H9 (cell line): Measurements from ENCODE around the gene TNFSF10. TPM values are rescaled to one million over a fixed set of nuclear protein-coding genes. Genes with fewer than 3 reads are reported as not detected.

Experiments
- DNase-seq: peaks from one replicate; pipeline ENCODE4 v3.0.0-alpha.2; 2017
- H2AFZ ChIP-seq: one replicate; pipeline ENCODE4 v1.6.1; 2013; ENCODE audit warnings: mild to moderate bottlenecking, low read length, control low read depth, moderate library complexity
- H2AK5ac ChIP-seq: 2 replicates; pipeline ENCODE4 v1.6.1; 2013; ENCODE audit warnings: low read length, control low read depth, mixed read lengths; ENCODE audit not compliant: insufficient read length
- H2BK120ac ChIP-seq: one replicate; pipeline ENCODE4 v1.6.1; 2013; ENCODE audit warnings: low read depth, mild to moderate bottlenecking, low read length, control low read depth, inconsistent platforms; ENCODE audit not compliant: poor library complexity, severe bottlenecking
- H2BK12ac ChIP-seq: 2 replicates; pipeline ENCODE4 v1.6.1; 2013; ENCODE audit warnings: low read length, control low read depth, mixed read lengths, low read depth; ENCODE audit not compliant: insufficient read length
- H2BK15ac ChIP-seq: 2 replicates; pipeline ENCODE4 v1.6.1; 2013; ENCODE audit warnings: low read depth, low read length, control low read depth
- H2BK20ac ChIP-seq: one replicate; pipeline ENCODE4 v1.6.1; 2013; ENCODE audit warnings: low read depth, mild to moderate bottlenecking, low read length, control low read depth, inconsistent platforms; ENCODE audit not compliant: poor library complexity, severe bottlenecking
- H2BK5ac ChIP-seq: 2 replicates; pipeline ENCODE4 v1.6.1; 2013; ENCODE audit warnings: low read length, control low read depth, mixed read lengths; ENCODE audit not compliant: insufficient read length
- H3K14ac ChIP-seq: 2 replicates; pipeline ENCODE4 v1.6.1; 2013; ENCODE audit warnings: low read length, control low read depth; ENCODE audit not compliant: insufficient read depth
- H3K18ac ChIP-seq: 2 replicates; pipeline ENCODE4 v1.6.1; 2013; ENCODE audit warnings: low read depth, mild to moderate bottlenecking, mixed read lengths, low read length, control low read depth; ENCODE audit not compliant: insufficient read length
- H3K23ac ChIP-seq: 2 replicates; pipeline ENCODE4 v1.6.1; 2013; ENCODE audit warnings: low read length, control low read depth, mixed read lengths, low read depth; ENCODE audit not compliant: insufficient read length
- H3K23me2 ChIP-seq: 2 replicates; pipeline ENCODE4 v1.6.1; 2013; ENCODE audit warnings: low read depth, mild to moderate bottlenecking, mixed read lengths, low read length, control low read depth; ENCODE audit not compliant: insufficient read length, poor library complexity, severe bottlenecking
- H3K27ac ChIP-seq: 2 replicates; pipeline ENCODE4 v1.5.1; 2013; ENCODE audit warnings: low read length, control low read depth, mixed read lengths, low read depth; ENCODE audit not compliant: insufficient read length
- H3K27me3 ChIP-seq: 2 replicates; pipeline ENCODE4 v1.6.1; 2013; ENCODE audit warnings: low read length, control low read depth, inconsistent platforms; ENCODE audit not compliant: insufficient read depth
- H3K4ac ChIP-seq: 2 replicates; pipeline ENCODE4 v1.6.1; 2013; ENCODE audit warnings: low read depth, mild to moderate bottlenecking, control low read depth, inconsistent platforms, low read length, moderate library complexity
- H3K4me1 ChIP-seq: 2 replicates; pipeline ENCODE4 v1.6.1; 2013; ENCODE audit warnings: low read length, control low read depth, inconsistent platforms; ENCODE audit not compliant: insufficient read depth
- H3K4me2 ChIP-seq: 2 replicates; pipeline ENCODE4 v1.6.1; 2013; ENCODE audit warnings: low read length, control low read depth, mixed read lengths; ENCODE audit not compliant: insufficient read length, insufficient read depth
- H3K56ac ChIP-seq: 2 replicates; pipeline ENCODE4 v1.6.1; 2013; ENCODE audit warnings: low read depth, mild to moderate bottlenecking, mixed read lengths, low read length, control low read depth; ENCODE audit not compliant: insufficient read length
- H3K79me1 ChIP-seq: 2 replicates; pipeline ENCODE4 v1.6.1; 2013; ENCODE audit warnings: low read depth, mild to moderate bottlenecking, moderate library complexity, low read length, control low read depth, inconsistent platforms; ENCODE audit not compliant: insufficient read depth, poor library complexity, severe bottlenecking
- H3K79me2 ChIP-seq: 2 replicates; pipeline ENCODE4 v1.6.1; 2013; ENCODE audit warnings: low read length, control low read depth, inconsistent platforms; ENCODE audit not compliant: insufficient read depth
- H3K9ac ChIP-seq: 2 replicates; pipeline ENCODE4 v1.6.1; 2013; ENCODE audit warnings: low read length, control low read depth, mixed read lengths; ENCODE audit not compliant: insufficient read length; ENCODE audit errors: extremely low read depth
- H3K9me3 ChIP-seq: one replicate; pipeline ENCODE4 v1.6.1; 2013; ENCODE audit warnings: low read depth, low read length, inconsistent platforms; ENCODE audit not compliant: control insufficient read depth
- H3T11ph ChIP-seq: one replicate; pipeline ENCODE4 v1.6.1; 2013; ENCODE audit warnings: mild to moderate bottlenecking, low read length, control low read depth, inconsistent platforms
- H4K20me1 ChIP-seq: one replicate; pipeline ENCODE4 v1.6.1; 2013; ENCODE audit not compliant: control insufficient read depth, insufficient read length, insufficient read depth
- H4K5ac ChIP-seq: 2 replicates; pipeline ENCODE4 v1.6.1; 2013; ENCODE audit warnings: low read depth, mild to moderate bottlenecking, mixed read lengths, low read length, control low read depth; ENCODE audit not compliant: insufficient read length
- H4K8ac ChIP-seq: replicated peaks from 2 replicates; pipeline ENCODE4 v1.6.1; 2013; ENCODE audit warnings: low read length, control low read depth, mixed read lengths, low read depth; ENCODE audit not compliant: insufficient read length
- H4K91ac ChIP-seq: 2 replicates; pipeline ENCODE4 v1.6.1; 2013; ENCODE audit warnings: low read depth, mild to moderate bottlenecking, moderate library complexity, mixed read lengths, low read length, control low read depth; ENCODE audit not compliant: insufficient read length
- H3K27ac Mint-ChIP-seq, 3 experiments: 2 replicates in 2 of 3; 3 replicates in 1 of 3; pipeline ENCODE4 v1.8.0; 2020 to 2021; ENCODE audit warnings: mixed read lengths in 3 of 3, mild to moderate bottlenecking in 1 of 3, moderate library complexity in 1 of 3
- H3K27me3 Mint-ChIP-seq: 2 replicates; pipeline ENCODE4 v1.8.0; 2021; ENCODE audit warnings: low read depth, mild to moderate bottlenecking, moderate library complexity, mixed read lengths
- H3K36me3 Mint-ChIP-seq, 3 experiments: 2 replicates in 2 of 3; 3 replicates in 1 of 3; pipeline ENCODE4 v1.8.0; 2020 to 2021; ENCODE audit warnings: low read depth in 3 of 3, mixed read lengths in 3 of 3; ENCODE audit not compliant: insufficient read depth in 1 of 3
- H3K4me1 Mint-ChIP-seq, 2 experiments: 2 replicates each; pipeline ENCODE4 v1.8.0; 2020; ENCODE audit warnings: mixed read lengths in 2 of 2
- H3K4me3 Mint-ChIP-seq, 2 experiments: 2 replicates in 1 of 2; 3 replicates in 1 of 2; pipeline ENCODE4 v1.8.0; 2020 to 2021; ENCODE audit warnings: mild to moderate bottlenecking in 2 of 2, mixed read lengths in 2 of 2, moderate library complexity in 1 of 2
- H3K9me3 Mint-ChIP-seq, 2 experiments: 2 replicates in 1 of 2; 3 replicates in 1 of 2; pipeline ENCODE4 v1.8.0; 2020; ENCODE audit warnings: mild to moderate bottlenecking in 2 of 2, mixed read lengths in 2 of 2, moderate library complexity in 1 of 2
- WGBS: extraction: QIAGEN DNeasy Blood & Tissue Kit; methylation state at CpG from one replicate; pipeline ENCODE4 v1.1.7; 2013; ENCODE audit warnings: missing lambda C conversion rate, low lambda C conversion rate, mixed read lengths; ENCODE audit not compliant: insufficient read length; ENCODE audit errors: extremely low coverage; 5-methylcytosine and 5-hydroxymethylcytosine counted together
- total RNA-seq: library from RNA; stranded (reverse); gene quantifications from 2 replicates; pipeline ENCODE4 v1.2.1, GENCODE V29; 2021
- TF ChIP-seq, protein P1 (sequence below): fragments of 200-600 bp; sonication (generic); conservative IDR thresholded peaks from 3 replicates; pipeline ENCODE4 v1.8.0; 2021; ENCODE audit warnings: antibody characterized with exemption, mild to moderate bottlenecking

TNFSF10 gene
- total RNA-seq, 1 experiment from 2014 or later: not detected

DNA sequence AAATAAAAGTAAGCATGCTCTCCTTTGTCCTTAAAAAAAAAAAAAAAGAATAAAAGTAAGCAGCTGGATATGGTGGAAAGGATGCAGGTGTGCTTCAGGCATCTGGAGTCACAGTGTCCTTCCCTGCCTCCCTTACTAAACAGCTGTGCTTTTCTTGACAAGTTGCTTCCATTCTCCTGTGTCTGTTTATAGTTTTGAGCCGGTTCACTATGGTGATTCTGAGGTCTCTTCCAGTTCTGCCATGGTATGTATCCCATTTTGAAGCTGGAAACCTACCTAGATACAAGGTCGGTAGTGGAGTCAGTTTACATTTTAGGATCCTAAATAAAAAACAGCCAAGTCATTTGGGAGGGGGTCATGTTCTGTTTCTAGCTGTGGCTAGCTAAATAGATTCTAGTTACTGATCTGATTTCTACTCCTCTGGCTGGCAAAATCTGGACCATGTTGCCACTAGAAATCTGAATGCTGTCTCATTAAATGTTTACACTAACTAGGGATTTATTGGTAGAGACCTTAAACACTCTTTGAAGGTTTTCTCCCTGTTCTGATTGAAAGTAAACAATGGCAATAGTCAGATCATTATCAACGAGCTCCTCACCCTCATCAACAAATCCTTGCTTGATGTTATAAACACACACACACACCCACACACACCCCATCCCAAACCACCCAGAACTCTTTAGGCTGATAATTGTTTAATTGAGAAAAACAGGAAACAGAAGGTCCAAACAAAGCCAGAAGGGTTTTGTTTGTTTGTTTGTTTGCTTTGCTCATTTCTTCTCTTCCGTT lies 7.9 kb downstream of the TNFSF10 start:
- Histone ChIP-seq H4K20me1 (no peaks in the 10 kb centered on the region), H3K27ac (no peak overlapping the region), H3K9ac (no peak overlapping the region), H2AFZ (peak overlapping the region; percentile 29), H3K9me3 (no peaks in the 10 kb centered on the region), H4K5ac (no peak overlapping the region), H4K91ac (no peak overlapping the region), H3K27me3 (no peaks in the 10 kb centered on the region), H3K56ac (no peak overlapping the region), H2AK5ac (no peak overlapping the region), H3K4ac (no peak overlapping the region), H3K79me1 (no peaks in the 10 kb centered on the region), H3K23me2 (no peaks in the 10 kb centered on the region), H3K18ac (no peak overlapping the region), H3K23ac (no peak overlapping the region), H2BK15ac (no peak overlapping the region), H2BK20ac (no peak overlapping the region), H3K4me2 (no peak overlapping the region), H4K8ac (no peak overlapping the region), H3K79me2 (no peaks in the 10 kb centered on the region), H3T11ph (no peak overlapping the region), H2BK120ac (no peak overlapping the region), H3K4me1 (no peaks in the 10 kb centered on the region), H3K14ac (no peak overlapping the region), H2BK5ac (no peak overlapping the region), H2BK12ac (no peak overlapping the region)
- no peak overlapping the region for H3K27ac Mint-ChIP-seq
- DNase-seq: no peak
- WGBS: no CpG with 5 or more reads among the region's 4 CpGs
- H3K27me3 Mint-ChIP-seq: peaks cover 4% of the 10 kb centered on the region; the same call in 1 of the 2 replicates
- peaks cover 5 to 7% of the 10 kb centered on the region in 2 experiments; a peak in 1 of 4 replicates for H3K4me1 Mint-ChIP-seq
- H3K4me3 Mint-ChIP-seq: no peak overlapping the region
- TF ChIP-seq, protein P1, sequence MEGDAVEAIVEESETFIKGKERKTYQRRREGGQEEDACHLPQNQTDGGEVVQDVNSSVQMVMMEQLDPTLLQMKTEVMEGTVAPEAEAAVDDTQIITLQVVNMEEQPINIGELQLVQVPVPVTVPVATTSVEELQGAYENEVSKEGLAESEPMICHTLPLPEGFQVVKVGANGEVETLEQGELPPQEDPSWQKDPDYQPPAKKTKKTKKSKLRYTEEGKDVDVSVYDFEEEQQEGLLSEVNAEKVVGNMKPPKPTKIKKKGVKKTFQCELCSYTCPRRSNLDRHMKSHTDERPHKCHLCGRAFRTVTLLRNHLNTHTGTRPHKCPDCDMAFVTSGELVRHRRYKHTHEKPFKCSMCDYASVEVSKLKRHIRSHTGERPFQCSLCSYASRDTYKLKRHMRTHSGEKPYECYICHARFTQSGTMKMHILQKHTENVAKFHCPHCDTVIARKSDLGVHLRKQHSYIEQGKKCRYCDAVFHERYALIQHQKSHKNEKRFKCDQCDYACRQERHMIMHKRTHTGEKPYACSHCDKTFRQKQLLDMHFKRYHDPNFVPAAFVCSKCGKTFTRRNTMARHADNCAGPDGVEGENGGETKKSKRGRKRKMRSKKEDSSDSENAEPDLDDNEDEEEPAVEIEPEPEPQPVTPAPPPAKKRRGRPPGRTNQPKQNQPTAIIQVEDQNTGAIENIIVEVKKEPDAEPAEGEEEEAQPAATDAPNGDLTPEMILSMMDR: no peak
- H3K9me3 Mint-ChIP-seq: no peaks in the 10 kb centered on the region
- no peaks in the 10 kb centered on the region for H3K36me3 Mint-ChIP-seq
